Measurements from ENCODE around the gene GLYATL3. TPM values are rescaled to one million over a fixed set of nuclear protein-coding genes. Genes with fewer than 3 reads are reported as not detected.

Gene GLYATL3
- total RNA-seq, 1 donor from 2014 or later = not detected

DNA sequence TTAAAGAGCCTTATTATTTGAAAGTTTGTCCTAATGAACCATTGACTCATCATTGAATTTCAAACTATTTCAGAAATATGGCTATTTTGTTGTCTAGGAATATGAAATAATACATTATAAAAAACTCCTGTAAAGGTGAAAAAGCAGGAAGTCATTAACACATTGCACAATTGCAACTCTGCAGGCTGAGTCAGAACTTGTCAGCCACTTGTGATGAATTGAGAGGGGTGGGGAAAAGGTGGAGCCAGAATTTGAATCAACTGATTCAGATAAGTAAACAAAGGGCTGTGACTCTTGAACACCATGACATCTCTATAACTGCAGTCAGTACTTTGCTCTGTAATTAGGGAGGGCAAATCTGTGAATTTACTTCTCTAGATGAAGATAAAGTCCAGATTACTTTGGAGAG lies 56.7 kb downstream of the GLYATL3 start:
- intact Hi-C loops (cut with micrococcal nuclease) = no loop called here
- Mint-ChIP-seq H3K27me3 (ENCODE audit: insufficient read depth) (peaks cover 3% of the 10 kb centered on the region), H3K4me3 (no peak overlapping the region), H3K4me1 (ENCODE audit: low read depth) (peaks cover 15% of the 10 kb centered on the region), H3K27ac (no peak overlapping the region), H3K36me3 (ENCODE audit: low read depth) (no peaks in the 10 kb centered on the region), H3K9me3 (no peaks in the 10 kb centered on the region)
- DNase-seq (ENCODE audit: low spot score) = no peak

DNA sequence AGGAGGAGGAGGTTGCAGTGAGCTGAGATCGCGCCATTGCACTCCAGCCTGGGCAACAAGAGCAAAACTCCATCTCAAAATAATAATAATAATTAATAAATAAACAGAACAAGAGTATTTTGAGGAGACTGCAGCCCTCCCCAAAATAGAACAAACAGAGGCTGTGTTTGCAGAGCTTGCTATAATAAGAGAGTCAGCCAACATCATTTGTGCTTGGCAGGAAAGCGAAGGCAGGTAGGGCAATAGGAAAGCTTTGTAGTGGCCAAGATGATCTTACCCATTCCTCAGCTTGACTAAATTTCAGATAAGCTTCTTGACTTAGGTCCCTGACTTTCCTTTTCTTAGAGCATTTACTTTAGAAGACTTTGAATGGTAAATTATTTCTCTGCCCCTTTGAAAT lies 57.5 kb downstream of the GLYATL3 start:
- intact Hi-C loops (cut with micrococcal nuclease) = no loop called here
- no peaks in the 10 kb centered on the region for H3K36me3 Mint-ChIP-seq (ENCODE audit: low read depth)
- no peak for DNase-seq (ENCODE audit: low spot score)
- peaks cover 8% of the 10 kb centered on the region for H3K4me1 Mint-ChIP-seq (ENCODE audit: low read depth)
- H3K4me3 Mint-ChIP-seq = no peak overlapping the region
- H3K27me3 Mint-ChIP-seq (ENCODE audit: insufficient read depth) = no peaks in the 10 kb centered on the region
- H3K9me3 Mint-ChIP-seq = no peaks in the 10 kb centered on the region
- H3K27ac Mint-ChIP-seq = no peak overlapping the region

DNA sequence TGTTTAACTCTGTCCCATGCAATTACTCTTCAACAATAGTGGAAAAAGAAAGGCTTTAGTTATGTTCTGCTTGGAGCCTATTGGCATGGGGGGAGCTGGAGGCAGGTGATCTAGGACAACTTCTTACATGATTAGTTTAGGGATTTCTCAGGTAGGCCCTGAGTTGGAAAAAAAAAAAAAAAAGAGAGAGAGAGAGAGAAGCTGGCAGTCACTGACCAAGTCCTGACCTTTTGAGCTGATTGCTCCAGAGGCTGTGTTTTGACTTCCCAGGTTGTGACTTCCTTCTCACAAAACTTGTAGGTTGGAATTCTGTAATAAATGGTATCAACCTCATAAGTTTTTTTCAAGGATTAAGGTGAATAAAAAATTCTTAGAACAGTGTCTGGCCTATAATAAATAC lies 58.5 kb downstream of the GLYATL3 start:
- H3K4me1 Mint-ChIP-seq (ENCODE audit: low read depth) = peaks cover 8% of the 10 kb centered on the region
- no peak overlapping the region for H3K27ac Mint-ChIP-seq
- no peaks in the 10 kb centered on the region for H3K9me3 Mint-ChIP-seq
- H3K36me3 Mint-ChIP-seq (ENCODE audit: low read depth) = no peaks in the 10 kb centered on the region
- intact Hi-C loops (cut with micrococcal nuclease) = no loop called here
- no peak overlapping the region for H3K4me3 Mint-ChIP-seq
- no peak for DNase-seq (ENCODE audit: low spot score)
- no peaks in the 10 kb centered on the region for H3K27me3 Mint-ChIP-seq (ENCODE audit: insufficient read depth)

DNA sequence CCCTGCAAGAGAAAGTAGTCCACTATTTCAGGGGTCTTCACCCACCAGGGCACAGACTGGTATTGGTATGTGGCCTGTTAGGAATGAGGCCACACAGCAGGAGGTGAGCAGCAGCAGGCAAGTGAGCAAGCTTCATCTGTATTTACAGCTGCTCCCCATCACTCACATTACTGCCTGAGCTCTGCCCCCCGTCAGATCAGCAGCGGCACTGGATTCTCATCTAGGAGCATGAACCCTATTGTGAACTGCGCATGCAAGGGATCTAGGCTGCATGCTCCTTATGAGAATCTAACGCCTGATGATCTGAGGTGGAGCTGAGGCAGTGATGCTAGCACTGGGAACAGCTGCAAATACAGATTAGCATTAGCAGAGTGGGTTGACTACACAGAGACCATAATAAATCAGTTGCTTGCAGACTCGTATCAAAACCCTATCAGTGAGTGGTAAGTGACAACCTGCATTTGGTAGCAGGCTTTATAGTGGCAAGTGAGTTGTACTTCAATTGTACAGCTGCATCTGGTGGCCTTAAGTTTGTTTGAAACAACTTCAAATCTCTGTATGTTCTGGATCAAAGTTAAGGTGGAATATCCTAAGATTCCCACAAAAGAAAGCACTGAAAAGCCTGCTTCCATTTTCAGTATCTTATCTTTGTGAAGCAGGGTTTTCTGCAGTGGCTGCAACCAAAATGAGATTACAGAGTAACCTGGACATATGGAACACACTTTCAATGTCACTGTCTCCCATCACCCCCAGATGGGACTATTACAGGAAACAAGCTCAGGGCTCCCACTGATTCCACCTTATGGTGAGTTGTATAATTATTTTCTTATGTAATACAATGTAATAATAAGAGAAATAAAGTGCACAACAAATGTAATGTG lies 63.5 kb downstream of the GLYATL3 start:
- Mint-ChIP-seq H3K4me1 (ENCODE audit: low read depth) (no peaks in the 10 kb centered on the region), H3K27me3 (ENCODE audit: insufficient read depth) (peaks cover 6% of the 10 kb centered on the region), H3K9me3 (no peaks in the 10 kb centered on the region), H3K27ac (no peak overlapping the region), H3K36me3 (ENCODE audit: low read depth) (no peaks in the 10 kb centered on the region), H3K4me3 (no peak overlapping the region)
- intact Hi-C loops (cut with micrococcal nuclease) = no loop called here
- DNase-seq (ENCODE audit: low spot score) = no peak

DNA sequence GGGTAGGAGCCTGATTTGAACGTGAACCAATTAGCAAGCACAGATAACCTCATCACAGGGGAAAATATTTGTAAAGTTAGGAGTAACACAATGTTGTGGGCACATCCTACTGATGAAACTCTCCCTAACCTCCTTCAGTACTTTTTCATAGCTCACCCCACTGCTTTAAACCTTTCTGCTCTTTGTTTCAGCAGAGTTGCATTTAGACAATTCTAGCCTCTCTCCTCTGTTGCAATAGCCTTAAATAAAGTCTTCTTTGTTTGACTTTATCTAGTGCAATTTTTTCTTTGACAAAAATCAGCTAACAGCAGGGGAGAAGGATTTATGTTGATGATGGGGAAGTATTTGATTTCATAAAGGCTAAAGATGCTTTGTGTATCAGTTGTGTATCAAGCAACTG lies 64.8 kb downstream of the GLYATL3 start:
- DNase-seq (ENCODE audit: low spot score) = no peak
- intact Hi-C loops (cut with micrococcal nuclease) = no loop called here
- no peaks in the 10 kb centered on the region for H3K4me1 Mint-ChIP-seq (ENCODE audit: low read depth)
- no peak overlapping the region for H3K27ac Mint-ChIP-seq
- peaks cover 8% of the 10 kb centered on the region for H3K27me3 Mint-ChIP-seq (ENCODE audit: insufficient read depth)
- no peaks in the 10 kb centered on the region for H3K9me3 Mint-ChIP-seq
- H3K36me3 Mint-ChIP-seq (ENCODE audit: low read depth) = no peaks in the 10 kb centered on the region
- no peak overlapping the region for H3K4me3 Mint-ChIP-seq

DNA sequence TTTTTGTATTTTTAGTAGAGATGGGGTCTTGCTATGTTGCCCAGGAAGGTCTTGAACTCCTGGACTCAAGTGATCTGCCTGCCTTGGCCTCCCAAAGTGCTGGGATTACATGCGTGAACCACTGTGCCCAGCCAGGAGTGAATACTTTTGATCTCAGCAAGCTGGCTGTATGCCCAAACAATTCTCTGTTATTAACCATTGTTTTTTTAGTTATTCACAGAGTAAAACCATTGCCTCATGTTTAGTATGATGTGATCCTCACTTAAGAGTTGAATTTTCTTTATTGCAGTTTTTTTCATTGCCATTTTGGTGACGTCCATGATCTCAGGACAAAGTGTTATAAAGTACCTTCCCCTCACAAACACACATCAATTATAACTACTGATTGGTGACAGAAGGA lies 65.5 kb downstream of the GLYATL3 start:
- H3K9me3 Mint-ChIP-seq = no peaks in the 10 kb centered on the region
- H3K27me3 Mint-ChIP-seq (ENCODE audit: insufficient read depth) = peaks cover 8% of the 10 kb centered on the region
- intact Hi-C loops (cut with micrococcal nuclease) = no loop called here
- no peak overlapping the region for H3K27ac Mint-ChIP-seq
- H3K4me1 Mint-ChIP-seq (ENCODE audit: low read depth) = no peaks in the 10 kb centered on the region
- H3K4me3 Mint-ChIP-seq = no peak overlapping the region
- DNase-seq (ENCODE audit: low spot score) = no peak
- no peaks in the 10 kb centered on the region for H3K36me3 Mint-ChIP-seq (ENCODE audit: low read depth)

DNA sequence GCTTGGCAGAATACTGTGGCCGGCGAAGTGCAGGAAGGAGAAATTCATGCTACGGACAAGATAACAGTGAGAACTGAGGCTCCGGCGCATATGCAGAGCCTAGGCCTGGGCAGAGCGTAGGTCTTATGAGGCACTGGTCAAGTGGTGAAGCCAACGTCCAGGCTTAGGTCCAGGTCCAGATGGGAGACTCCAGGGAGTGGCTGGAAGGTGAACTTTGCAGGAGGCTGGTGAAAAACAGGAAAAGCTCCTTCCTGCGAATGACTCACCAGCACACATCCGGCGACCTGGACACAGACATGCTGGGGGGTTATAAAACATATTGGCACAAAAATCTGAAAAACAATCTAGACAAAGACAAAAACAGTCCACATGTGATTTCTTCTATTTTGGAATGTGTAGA lies 66.1 kb downstream of the GLYATL3 start:
- Mint-ChIP-seq H3K4me1 (ENCODE audit: low read depth) (no peaks in the 10 kb centered on the region), H3K4me3 (no peak overlapping the region), H3K27me3 (ENCODE audit: insufficient read depth) (peaks cover 8% of the 10 kb centered on the region), H3K9me3 (no peaks in the 10 kb centered on the region), H3K36me3 (ENCODE audit: low read depth) (no peaks in the 10 kb centered on the region), H3K27ac (no peak overlapping the region)
- DNase-seq (ENCODE audit: low spot score) = no peak
- intact Hi-C loops (cut with micrococcal nuclease) = no loop called here

DNA sequence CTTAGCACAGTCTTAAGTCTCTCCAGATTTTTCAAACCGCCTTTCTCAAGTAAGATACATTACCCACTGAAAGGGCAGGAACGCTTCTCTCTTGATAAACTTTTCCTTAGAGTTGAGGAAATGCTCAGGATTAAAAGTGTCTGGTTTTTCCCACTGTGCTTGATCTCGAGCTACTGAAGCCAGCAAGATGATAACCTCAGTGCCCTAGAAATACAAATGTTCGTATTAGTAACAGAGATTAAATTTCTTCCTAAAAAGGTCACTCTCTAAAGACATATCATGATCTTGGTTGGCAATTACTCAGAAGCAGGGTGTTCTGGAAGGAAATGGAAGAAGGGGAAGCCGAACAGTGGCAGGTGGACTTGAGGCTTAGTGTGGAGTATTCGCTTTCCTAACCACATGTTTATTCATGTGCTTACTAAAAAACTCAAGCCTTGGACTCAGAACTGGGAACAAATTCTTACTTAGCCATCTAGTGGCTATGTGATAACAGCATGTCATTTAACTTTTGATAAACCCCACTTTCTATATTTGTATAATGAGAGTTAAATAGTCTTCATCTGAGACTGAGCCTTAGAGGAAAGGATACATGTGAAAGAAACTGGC lies 70.9 kb downstream of the GLYATL3 start:
- H3K27ac Mint-ChIP-seq = no peak overlapping the region
- H3K27me3 Mint-ChIP-seq (ENCODE audit: insufficient read depth) = peaks cover 5% of the 10 kb centered on the region
- H3K4me3 Mint-ChIP-seq = no peak overlapping the region
- H3K4me1 Mint-ChIP-seq (ENCODE audit: low read depth) = no peaks in the 10 kb centered on the region
- no peaks in the 10 kb centered on the region for H3K36me3 Mint-ChIP-seq (ENCODE audit: low read depth)
- no peaks in the 10 kb centered on the region for H3K9me3 Mint-ChIP-seq
- DNase-seq (ENCODE audit: low spot score) = no peak
- intact Hi-C loops (cut with micrococcal nuclease) = no loop called here

DNA sequence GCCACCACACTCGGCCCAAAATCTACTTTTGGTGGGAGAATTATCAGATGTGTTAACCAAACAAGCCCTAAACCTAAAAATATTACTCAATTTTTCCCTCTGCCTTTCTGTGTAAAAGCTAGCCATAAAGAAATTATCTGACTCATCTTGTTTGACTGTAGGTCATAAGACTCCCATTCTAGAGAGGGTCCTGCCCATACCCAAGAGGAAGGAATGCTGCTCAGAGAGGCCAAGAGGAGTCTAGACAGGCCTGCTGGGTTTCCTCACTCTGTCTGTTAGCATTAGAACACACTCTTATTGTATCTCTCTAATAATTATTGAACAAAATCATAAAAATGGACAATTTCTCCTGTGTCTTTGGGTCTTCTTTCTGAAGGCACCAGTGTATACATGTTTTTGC lies 76.9 kb downstream of the GLYATL3 start:
- H3K4me3 Mint-ChIP-seq = no peak overlapping the region
- peaks cover 4% of the 10 kb centered on the region for H3K9me3 Mint-ChIP-seq
- intact Hi-C loops (cut with micrococcal nuclease) = no loop called here
- DNase-seq (ENCODE audit: low spot score) = no peak
- H3K4me1 Mint-ChIP-seq (ENCODE audit: low read depth) = no peaks in the 10 kb centered on the region
- no peak overlapping the region for H3K27ac Mint-ChIP-seq
- H3K27me3 Mint-ChIP-seq (ENCODE audit: insufficient read depth) = peaks cover 7% of the 10 kb centered on the region
- H3K36me3 Mint-ChIP-seq (ENCODE audit: low read depth) = no peaks in the 10 kb centered on the region

Other genes with a start within 250 kb of the GLYATL3 start
- 13.0 and 13.4 TPM in 2 replicates for gene MMUT, start 36.7 kb upstream of the GLYATL3 start, total RNA-seq
- 18.2 and 18.7 TPM in 2 replicates for gene CENPQ, start 36.6 kb upstream of the GLYATL3 start, total RNA-seq
- gene C6orf141, start 50.7 kb downstream of the GLYATL3 start, total RNA-seq = not detected in 2 replicates
- gene RHAG, start 136.9 kb downstream of the GLYATL3 start, total RNA-seq = not detected in 2 replicates
- not detected in 2 replicates for gene CRISP2, start 213.6 kb downstream of the GLYATL3 start, total RNA-seq
- gene CRISP3, start 244.5 kb downstream of the GLYATL3 start, total RNA-seq = not detected in 2 replicates